Measurements from ENCODE around the gene MYH9.

DNA sequence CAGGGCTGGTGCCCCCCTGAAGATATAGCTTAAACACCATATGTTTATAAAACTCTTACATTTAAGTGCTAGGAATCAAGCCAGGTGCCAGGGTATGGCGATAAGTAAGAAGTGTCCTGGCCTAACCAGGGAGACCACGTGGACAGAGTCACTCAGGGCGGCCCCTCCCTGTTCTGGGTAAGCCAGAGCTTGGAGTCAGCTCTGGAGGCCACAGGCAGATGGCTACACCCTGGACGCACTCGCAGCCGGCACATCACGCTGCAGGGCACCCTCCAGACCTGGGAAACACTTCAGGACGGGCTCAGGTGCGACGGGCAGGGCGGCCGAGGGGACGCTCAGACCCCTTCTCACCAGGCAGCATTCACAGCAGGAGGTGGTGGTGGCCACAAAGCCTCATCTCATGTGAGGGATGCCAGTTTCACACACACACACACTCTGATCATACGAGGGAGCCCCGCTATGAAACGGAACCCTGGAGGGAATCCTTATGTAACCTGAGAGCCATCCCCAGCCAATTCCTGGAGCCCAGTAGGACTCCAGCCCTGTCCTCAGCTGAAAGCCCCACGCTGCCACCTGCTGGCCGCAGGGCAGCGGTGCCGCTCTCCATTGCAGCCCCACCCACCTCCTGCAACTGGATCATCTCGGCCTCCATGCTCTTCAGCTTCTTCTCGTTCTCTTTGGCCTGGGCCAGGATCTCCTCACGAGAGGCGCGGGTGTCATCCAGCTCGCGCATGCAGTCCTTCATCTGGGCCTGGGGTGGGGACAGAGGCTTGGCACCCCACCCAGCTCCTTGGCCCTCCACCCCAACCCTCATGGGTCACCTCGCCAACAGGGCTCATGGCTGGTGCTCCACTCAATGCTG lies 101.4 kb downstream of the MYH9 start:
- TF ChIP-seq EZH2phosphoT487 (IDR thresholded peaks at IDR 0.05; ENCODE audit: low read depth, severe bottlenecking, unreplicated experiment) (no peak), EZH2 (IDR thresholded peaks at IDR 0.05; ENCODE audit: borderline replicate concordance) (no peak)

Measured in hepatocyte (in vitro differentiated cells).